Stimulated activated naive CD8-positive, alpha-beta T cell treated with anti-CD3 and anti-CD28 coated beads, Interleukin-15, Interleukin-2, amounts not matched to agents 100 ng/mL and 50 ng/mL, for 24 hours (primary cell): Measurements from ENCODE around the gene CCDC88B.

Experiments used
- H3K27ac Mint-ChIP-seq: one replicate; pipeline ENCODE4 v1.8.0; 2021; ENCODE audit warnings: mild to moderate bottlenecking, mixed read lengths
- H3K27me3 Mint-ChIP-seq: one replicate; pipeline ENCODE4 v1.8.0; 2021; ENCODE audit warnings: mixed read lengths
- H3K36me3 Mint-ChIP-seq: one replicate; pipeline ENCODE4 v1.8.0; 2021; ENCODE audit warnings: low read depth, mixed read lengths
- H3K4me1 Mint-ChIP-seq: one replicate; pipeline ENCODE4 v1.8.0; 2021; ENCODE audit warnings: low read depth, mixed read lengths
- H3K4me3 Mint-ChIP-seq: one replicate; pipeline ENCODE4 v1.8.0; 2021; ENCODE audit warnings: mild to moderate bottlenecking, mixed read lengths
- H3K9me3 Mint-ChIP-seq: one replicate; pipeline ENCODE4 v1.8.0; 2021; ENCODE audit warnings: mixed read lengths

The CCDC88B gene

GRCh38 chr11:64341851-64342791 is 2.1 kb downstream of the CCDC88B start:
- Mint-ChIP-seq H3K4me1 (peaks cover 43% of the 10 kb centered on the region), H3K4me3 (peak overlapping the region; percentile 86), H3K27ac (no peak overlapping the region), H3K9me3 (no peaks in the 10 kb centered on the region), H3K27me3 (no peaks in the 10 kb centered on the region), H3K36me3 (peaks cover 23% of the 10 kb centered on the region)

- Mint-ChIP-seq H3K4me3 (peak overlapping the region; percentile 26), H3K27me3 (no peaks in the 10 kb centered on the region), H3K27ac (no peak overlapping the region), H3K36me3 (peaks cover 16% of the 10 kb centered on the region), H3K4me1 (peaks cover 39% of the 10 kb centered on the region), H3K9me3 (no peaks in the 10 kb centered on the region)
These were observed 3.1 kb downstream of the CCDC88B start for GRCh38 chr11:64342869-64343745.

- Mint-ChIP-seq H3K4me1 (peaks cover 34% of the 10 kb centered on the region), H3K27ac (no peak overlapping the region), H3K27me3 (no peaks in the 10 kb centered on the region), H3K4me3 (no peak overlapping the region), H3K36me3 (peaks cover 14% of the 10 kb centered on the region), H3K9me3 (no peaks in the 10 kb centered on the region)
These were observed 4.0 kb downstream of the CCDC88B start for GRCh38 chr11:64343767-64344559.

GRCh38 chr11:64344787-64345186 is 4.8 kb downstream of the CCDC88B start:
- Mint-ChIP-seq H3K27me3 (no peaks in the 10 kb centered on the region), H3K36me3 (peaks cover 14% of the 10 kb centered on the region), H3K4me1 (peaks cover 26% of the 10 kb centered on the region), H3K9me3 (no peaks in the 10 kb centered on the region), H3K4me3 (no peak overlapping the region), H3K27ac (no peak overlapping the region)

- no peaks in the 10 kb centered on the region for H3K27me3 Mint-ChIP-seq
- peaks cover 11% of the 10 kb centered on the region for H3K4me1 Mint-ChIP-seq
- H3K27ac Mint-ChIP-seq = no peak overlapping the region
- H3K36me3 Mint-ChIP-seq = peaks cover 10% of the 10 kb centered on the region
- no peaks in the 10 kb centered on the region for H3K9me3 Mint-ChIP-seq
- H3K4me3 Mint-ChIP-seq = no peak overlapping the region
These were observed 7.3 kb downstream of the CCDC88B start for GRCh38 chr11:64347193-64347867.

GRCh38 chr11:64348383-64349024 is 8.5 kb downstream of the CCDC88B start:
- Mint-ChIP-seq H3K27ac (no peak overlapping the region), H3K36me3 (peaks cover 10% of the 10 kb centered on the region), H3K27me3 (no peaks in the 10 kb centered on the region), H3K4me3 (no peak overlapping the region), H3K4me1 (peaks cover 5% of the 10 kb centered on the region), H3K9me3 (no peaks in the 10 kb centered on the region)

- H3K4me1 Mint-ChIP-seq = peaks cover 5% of the 10 kb centered on the region
- H3K27me3 Mint-ChIP-seq = no peaks in the 10 kb centered on the region
- no peak overlapping the region for H3K4me3 Mint-ChIP-seq
- H3K9me3 Mint-ChIP-seq = no peaks in the 10 kb centered on the region
- no peak overlapping the region for H3K27ac Mint-ChIP-seq
- peaks cover 10% of the 10 kb centered on the region for H3K36me3 Mint-ChIP-seq
These were observed 9.0 kb downstream of the CCDC88B start for GRCh38 chr11:64349025-64349387.

GRCh38 chr11:64349404-64349803 is 9.4 kb downstream of the CCDC88B start:
- Mint-ChIP-seq H3K36me3 (peaks cover 10% of the 10 kb centered on the region), H3K4me3 (no peak overlapping the region), H3K27ac (no peak overlapping the region), H3K9me3 (no peaks in the 10 kb centered on the region), H3K27me3 (no peaks in the 10 kb centered on the region), H3K4me1 (peaks cover 5% of the 10 kb centered on the region)

GRCh38 chr11:64351136-64351631 is 11.2 kb downstream of the CCDC88B start:
- no peak overlapping the region for H3K27ac Mint-ChIP-seq
- peaks cover 6% of the 10 kb centered on the region for H3K4me1 Mint-ChIP-seq
- no peaks in the 10 kb centered on the region for H3K9me3 Mint-ChIP-seq
- no peak overlapping the region for H3K4me3 Mint-ChIP-seq
- no peaks in the 10 kb centered on the region for H3K27me3 Mint-ChIP-seq
- peaks cover 5% of the 10 kb centered on the region for H3K36me3 Mint-ChIP-seq

- H3K4me3 Mint-ChIP-seq = no peak overlapping the region
- no peak overlapping the region for H3K27ac Mint-ChIP-seq
- no peaks in the 10 kb centered on the region for H3K9me3 Mint-ChIP-seq
- H3K4me1 Mint-ChIP-seq = peaks cover 12% of the 10 kb centered on the region
- no peaks in the 10 kb centered on the region for H3K27me3 Mint-ChIP-seq
- H3K36me3 Mint-ChIP-seq = peaks cover 5% of the 10 kb centered on the region
These were observed 12.3 kb downstream of the CCDC88B start for GRCh38 chr11:64352099-64352994.

- peaks cover 5% of the 10 kb centered on the region for H3K36me3 Mint-ChIP-seq
- H3K27ac Mint-ChIP-seq = no peak overlapping the region
- peaks cover 20% of the 10 kb centered on the region for H3K4me1 Mint-ChIP-seq
- no peaks in the 10 kb centered on the region for H3K9me3 Mint-ChIP-seq
- no peak overlapping the region for H3K4me3 Mint-ChIP-seq
- H3K27me3 Mint-ChIP-seq = no peaks in the 10 kb centered on the region
These were observed 13.2 kb downstream of the CCDC88B start for GRCh38 chr11:64352995-64353714.

- no peaks in the 10 kb centered on the region for H3K27me3 Mint-ChIP-seq
- no peaks in the 10 kb centered on the region for H3K9me3 Mint-ChIP-seq
- H3K4me1 Mint-ChIP-seq = peaks cover 23% of the 10 kb centered on the region
- peaks cover 5% of the 10 kb centered on the region for H3K36me3 Mint-ChIP-seq
- no peak overlapping the region for H3K27ac Mint-ChIP-seq
- H3K4me3 Mint-ChIP-seq = no peak overlapping the region
These were observed 13.9 kb downstream of the CCDC88B start for GRCh38 chr11:64353715-64354506.
